Measurements from ENCODE around the gene SPTBN2.

DNA sequence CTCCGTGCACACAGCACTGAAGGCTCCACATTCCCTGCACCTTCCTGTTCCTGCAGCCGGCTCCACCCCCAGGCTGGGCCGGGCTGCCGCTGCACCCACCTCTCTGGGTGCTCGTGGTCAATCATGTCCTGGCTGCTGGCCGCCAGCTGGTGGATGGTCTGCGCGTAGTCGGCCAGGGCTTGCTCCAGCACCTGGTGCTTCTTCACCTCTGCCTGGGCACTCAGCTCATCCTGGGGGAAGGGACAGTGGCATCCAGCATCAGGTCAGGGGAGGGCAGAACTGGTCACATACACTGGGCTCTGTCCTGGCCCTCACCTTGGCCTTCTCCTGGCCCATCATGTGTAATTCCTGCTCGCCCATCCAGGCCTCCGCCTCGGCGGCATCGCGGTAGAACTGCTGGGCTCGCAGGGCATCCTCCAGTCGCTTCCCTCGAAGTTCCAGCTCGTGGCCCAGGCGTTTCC is 36.1 kb downstream of the SPTBN2 start:
- TF ChIP-seq POLR2A (IDR thresholded peaks at IDR 0.05; ENCODE audit: low read depth, low read length) (no peak), POLR2AphosphoS5 (IDR thresholded peaks at IDR 0.05; ENCODE audit: low read depth, low read length) (no peak), SPI1 (IDR thresholded peaks at IDR 0.05; ENCODE audit: low read depth, low read length) (no peak)
